GM15510 (cell line): ENCODE measurements around the gene L3MBTL4.

Experiments
- POLR2A ChIP-seq: IDR thresholded peaks from 3 replicates; pipeline ENCODE4 v1.6.1; 2011; ENCODE audit warnings: borderline replicate concordance; ENCODE audit not compliant: insufficient read length; ENCODE audit errors: extremely low read depth

Gene L3MBTL4

DNA sequence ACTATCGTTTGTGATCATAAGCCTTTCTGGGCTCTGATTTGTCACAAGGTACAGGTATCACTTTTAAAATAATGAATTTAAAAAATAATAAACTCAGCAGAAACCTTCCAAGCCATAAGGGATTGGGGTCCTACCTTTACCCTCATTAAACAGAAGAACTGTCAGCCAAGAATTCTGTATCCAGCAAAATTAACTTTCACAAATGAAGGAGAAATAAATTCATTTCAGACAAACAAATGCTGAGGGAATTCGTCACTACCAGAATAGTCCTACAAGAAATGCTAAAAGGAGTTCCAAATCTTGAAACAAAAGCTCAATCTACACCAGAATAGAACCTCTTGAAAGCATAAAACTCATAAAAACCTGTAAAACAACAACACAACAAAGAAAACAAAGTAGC is 25.7 kb downstream of the L3MBTL4 start:
- no peak for TF ChIP-seq POLR2A

DNA sequence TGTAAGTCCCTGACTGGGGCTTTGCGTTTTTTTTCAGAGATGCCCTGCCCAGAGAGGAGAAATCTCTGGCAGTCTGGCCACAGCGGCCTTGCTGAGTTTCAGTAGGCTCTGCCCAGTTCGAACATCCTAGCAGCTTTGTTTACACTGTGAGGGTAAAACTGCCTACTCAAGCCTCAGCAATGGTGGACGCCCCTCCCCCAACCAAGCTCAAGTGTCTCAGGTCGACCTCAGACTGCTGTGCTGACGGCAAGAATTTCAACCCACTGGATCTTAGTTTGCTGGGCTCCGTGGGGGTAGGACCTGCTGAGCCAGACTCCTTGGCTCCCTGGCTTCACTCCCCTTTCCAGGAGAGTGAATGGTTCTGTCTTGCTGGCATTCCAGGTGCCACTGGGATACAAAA is 31.7 kb downstream of the L3MBTL4 start:
- no peak for TF ChIP-seq POLR2A

DNA sequence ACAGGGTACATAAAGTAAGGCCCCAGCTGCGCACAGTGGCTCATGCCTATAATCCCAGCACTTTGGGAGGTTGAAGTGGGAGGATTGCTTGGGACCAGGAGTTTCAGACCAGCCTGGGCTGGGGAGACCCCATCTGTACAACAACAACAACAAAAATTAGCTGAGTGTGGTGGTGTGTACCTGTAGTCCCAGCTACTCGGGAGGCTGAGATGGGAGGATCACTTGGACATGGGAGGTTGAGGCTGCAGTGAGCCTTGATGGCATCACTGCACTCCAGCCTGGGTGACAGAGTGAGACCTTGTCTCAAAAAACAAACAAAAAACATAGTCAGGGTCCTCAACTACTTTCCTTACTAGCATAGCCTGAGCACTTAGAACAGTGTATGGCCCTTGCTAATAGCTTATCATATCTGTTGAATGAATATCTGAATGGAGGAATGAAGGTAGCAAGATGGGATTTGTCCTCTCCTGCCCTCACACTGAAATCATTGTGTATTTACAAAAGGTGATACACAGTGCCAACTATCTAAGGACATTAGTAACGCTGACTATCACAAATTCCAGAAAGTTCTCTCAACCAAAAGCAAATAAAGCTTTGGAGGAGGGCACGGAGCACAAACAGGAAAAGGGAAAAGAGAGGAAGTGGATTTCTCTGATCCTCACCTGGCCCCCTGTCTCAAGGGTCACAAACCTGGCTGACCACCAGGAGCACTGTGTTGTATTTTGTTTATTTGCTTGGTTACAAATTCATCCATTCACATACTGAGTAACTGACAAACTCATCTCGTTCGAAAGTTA is 38.1 kb downstream of the L3MBTL4 start:
- no peak for TF ChIP-seq POLR2A

DNA sequence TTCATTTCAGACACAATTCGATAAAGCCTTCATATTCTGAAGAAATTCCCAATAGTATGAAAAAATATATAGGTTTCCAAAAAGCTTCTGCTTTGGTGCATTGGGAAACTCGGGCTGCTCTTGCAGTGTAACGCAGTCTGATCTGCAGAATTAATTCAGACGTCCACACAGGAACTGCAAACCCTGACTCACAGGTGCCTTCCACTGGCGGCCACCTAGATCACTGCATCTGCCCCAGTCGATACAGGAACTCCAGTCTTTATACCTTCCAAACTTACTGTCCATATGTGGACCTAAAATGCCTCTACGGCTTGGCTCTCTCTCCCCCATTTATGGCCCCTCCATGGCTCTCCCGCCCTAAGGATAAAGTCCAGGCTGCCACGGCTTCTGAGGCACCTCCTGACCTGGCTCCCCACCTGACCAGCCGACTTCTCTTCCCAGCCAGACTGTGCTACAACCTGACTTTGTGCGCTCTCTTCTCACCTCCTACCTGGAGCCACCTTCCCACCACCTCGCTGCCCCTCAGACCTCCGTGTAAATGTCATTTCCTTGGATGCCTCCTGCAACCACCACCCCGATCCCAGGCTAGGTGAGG is 39.7 kb downstream of the L3MBTL4 start:
- no peak for TF ChIP-seq POLR2A

DNA sequence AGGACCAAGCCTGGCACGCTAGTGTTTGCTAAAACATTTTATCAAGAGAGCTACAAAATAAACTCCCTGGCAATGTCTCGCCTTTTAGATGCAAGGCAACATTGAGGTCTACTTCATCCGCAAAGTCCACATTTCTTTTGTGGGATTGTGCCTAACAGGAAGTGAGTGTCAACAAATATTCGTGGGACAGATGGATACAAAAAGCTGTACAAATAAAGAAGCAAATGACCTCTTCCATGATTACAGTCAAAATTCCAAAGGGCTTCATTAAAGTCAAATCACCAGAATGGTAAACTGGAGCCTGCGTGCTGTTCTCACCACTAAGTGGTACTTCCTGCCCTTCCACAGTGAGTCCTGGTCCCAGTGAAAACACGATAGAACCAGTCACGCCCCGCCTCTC is 40.4 kb downstream of the L3MBTL4 start:
- TF ChIP-seq POLR2A = no peak

DNA sequence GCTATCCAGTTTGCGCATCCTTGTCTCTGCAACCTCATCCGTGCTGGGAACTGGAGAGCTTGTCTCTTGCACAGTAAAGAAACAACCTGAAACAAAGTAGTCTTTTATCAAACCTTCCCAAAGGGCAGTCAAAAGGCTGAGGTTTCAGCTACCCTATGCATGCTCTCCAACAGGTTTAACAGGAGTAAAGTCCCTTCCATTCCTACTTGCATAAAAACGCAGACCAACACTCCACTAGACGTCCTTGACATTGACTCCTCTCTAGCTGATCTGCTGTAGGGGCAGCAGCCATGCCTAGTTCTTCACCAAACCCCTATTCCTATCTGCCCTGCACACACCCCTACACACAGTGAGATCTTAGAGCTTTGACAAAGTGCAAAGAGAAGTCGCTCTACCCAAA is 41.5 kb downstream of the L3MBTL4 start:
- no peak for TF ChIP-seq POLR2A

DNA sequence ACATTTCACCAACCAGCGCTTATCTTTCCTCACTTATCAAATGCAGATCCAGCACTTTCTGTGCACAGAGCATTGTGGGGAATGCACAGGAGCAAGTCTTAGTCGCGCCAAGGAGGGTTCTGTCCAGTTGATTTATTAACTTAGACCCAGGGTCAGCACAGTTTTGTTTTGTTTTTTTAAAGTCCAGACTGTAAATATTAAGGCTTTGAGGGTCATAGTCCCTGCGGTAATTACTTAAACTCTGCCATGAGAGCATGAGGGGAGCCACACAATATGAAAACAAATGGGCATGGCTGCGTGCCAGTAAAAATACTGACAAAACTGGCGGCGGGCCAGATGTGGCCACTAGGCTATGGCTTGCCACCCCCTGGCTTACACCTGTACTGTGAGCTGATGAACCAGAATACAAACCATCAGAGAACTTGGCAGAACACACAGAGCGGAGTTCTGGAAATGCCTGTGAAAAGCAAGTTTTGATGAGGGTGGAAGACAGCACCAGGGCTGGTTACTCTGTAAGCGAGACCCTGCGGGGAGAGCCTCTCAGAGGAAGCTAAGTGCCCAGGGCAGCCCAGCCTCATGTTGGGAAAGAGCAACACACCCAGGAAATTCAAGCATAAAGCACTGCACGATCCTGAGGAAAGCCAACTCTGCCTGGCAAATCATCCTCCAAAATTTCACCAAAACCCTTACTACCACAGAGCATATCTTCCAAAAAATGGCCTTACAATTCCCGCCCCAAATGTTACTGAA is 43.6 kb downstream of the L3MBTL4 start:
- TF ChIP-seq POLR2A = no peak

DNA sequence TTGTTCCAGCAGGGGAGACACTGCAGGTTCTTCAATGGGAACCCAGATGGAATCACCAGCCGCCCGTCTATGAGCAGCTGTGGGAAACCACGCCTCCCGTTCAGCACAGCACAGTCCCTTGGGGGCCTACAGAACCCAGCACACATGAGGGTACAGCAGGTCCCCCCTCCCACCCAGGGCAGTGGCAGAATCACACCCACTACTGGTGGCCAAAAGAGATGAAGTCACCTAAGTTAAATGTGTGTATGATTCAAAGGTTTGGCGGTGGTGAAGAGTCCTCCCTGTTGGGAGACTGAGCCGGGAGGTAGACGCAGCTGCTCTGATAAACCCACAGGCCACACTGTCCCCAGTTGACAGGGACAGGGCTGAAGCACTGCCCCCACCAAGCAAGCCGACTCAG is 44.3 kb downstream of the L3MBTL4 start:
- no peak for TF ChIP-seq POLR2A

DNA sequence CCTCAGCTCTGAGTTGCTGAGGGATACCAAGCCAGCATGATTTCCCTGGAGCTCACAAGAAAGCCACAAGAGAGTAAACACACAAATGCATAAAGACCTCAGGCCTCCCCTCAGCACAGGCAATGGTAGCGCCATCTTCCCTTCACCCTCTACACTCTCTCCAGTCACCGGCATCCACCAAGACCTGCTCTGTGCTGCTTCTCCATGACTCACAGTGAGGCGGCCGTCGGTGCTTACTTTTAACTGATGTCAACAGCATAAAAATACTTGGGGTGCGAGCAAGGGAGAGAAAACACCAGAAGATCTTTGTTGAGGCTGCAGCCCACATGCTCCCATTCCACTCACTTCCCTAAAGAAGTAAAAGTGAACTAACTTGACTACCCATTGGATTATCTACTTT is 46.7 kb downstream of the L3MBTL4 start:
- no peak for TF ChIP-seq POLR2A

DNA sequence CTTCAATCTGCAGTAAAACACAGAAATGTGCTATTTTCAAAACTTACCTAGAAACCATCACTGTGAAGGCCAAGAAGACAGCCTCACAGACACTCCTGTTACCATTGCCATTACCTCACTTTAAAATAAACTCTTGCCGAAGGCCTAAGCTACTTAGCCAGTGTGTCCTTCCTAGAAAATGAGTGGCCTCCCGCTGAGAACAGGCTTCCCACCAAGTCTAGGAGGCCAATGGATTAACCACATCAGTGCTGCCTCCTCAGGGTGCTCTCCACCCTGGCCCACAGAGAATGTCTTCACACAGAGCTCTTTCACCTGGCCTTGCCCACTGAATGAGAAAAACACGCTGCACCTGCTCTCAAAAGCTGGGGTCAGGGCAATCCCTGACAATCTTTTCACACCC is 47.5 kb downstream of the L3MBTL4 start:
- TF ChIP-seq POLR2A = no peak

DNA sequence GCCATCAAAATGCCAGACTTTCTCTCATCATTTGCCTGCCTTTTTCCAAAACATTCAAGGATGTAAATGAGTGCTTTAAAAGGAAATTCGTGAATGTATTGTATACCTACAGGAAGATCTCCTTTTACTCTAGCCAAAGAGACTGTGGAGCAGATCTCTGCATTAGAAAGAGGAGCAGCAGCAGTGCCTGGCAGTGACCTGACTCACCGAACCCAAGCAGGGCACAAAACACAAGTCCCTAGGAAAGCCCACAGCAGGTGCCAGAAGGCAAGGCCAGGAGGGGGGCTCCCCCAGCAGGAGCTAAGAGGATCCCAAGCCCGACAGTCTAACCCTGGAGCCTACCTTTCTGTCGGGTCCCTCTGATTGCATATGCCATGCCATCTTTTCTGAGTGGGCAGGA is 47.9 kb downstream of the L3MBTL4 start:
- no peak for TF ChIP-seq POLR2A

DNA sequence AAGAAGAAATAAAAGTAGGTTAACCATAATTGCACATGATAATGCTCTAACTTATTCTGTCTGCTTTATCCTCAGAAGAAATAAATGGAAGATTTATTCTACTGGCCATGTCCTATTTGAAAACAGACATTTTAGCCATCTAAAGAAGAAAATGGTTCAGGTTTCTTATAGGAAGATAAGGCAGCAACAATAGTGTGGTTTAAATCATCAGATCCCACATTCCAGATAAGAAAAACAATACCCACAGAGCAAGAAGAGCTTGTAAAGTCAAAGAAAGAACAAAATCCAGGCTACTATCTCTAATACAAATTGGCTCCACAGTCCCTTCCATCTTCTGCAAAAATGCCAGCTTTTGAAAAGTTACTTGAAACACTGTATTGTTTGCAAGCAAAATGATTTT is 49.3 kb downstream of the L3MBTL4 start:
- no peak for TF ChIP-seq POLR2A

DNA sequence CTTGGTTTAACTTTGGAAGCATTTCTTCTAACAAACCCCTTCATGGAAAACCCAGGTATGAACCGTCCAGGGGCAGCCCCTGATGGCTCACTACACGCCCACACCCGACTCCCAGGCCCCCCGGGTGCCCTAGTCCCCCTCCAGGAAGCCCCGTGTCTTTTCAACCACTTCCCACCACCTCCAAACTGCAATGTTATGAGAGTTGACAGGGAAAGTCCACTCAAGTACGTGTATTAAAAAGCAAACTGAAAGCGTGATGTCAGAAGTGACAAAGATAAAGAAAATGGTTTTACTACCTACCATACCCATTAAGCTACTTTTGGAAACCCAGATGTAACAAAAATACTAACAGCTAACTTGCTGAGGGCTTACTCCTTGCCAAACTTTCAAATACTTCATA is 51.5 kb downstream of the L3MBTL4 start:
- no peak for TF ChIP-seq POLR2A

DNA sequence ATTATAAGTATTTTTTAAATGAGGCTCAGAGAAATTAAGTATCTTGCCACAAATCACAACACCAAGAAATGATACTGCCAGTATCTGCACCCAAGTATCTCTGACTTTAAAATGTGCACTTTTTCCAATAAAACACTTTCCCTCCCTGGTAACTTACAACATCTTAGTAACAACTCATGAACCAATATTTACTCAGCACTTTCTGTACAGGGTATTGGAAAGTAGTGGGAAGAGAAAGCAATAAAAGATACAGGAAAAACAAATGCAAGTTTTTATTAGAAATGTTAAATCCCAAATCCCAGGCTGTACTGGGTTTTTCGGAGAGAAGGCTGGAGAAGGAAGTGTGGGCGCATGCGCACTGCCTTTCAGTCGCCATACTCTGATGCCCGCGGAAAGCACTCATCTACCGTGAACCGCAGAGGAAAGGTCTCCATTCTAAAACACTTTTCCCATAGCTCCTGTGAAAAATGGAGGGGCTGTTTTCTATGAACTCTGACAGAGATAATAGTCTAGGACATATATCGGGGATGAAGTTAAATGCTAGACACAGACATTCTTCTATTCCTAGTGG is 52.1 kb downstream of the L3MBTL4 start:
- no peak for TF ChIP-seq POLR2A

DNA sequence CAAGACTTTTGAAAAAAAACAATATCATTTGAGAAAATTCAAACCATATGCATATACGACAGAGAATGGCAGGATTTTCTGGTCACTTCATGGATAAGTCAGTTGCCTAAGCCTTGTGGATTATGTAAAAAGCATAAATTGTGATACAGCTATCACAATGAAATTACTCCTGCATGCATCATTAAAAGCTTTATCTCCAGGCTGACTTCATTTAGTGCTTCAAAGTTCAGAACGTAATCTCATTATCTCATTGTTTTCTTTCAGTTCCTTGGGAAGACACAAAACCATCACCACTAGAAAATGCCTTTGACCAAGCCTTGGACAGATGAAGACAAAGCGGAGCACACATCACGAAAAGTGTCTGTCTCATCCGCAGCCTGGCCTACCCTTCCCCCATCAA is 57.0 kb downstream of the L3MBTL4 start:
- no peak for TF ChIP-seq POLR2A
